SK-N-SH treated with all-trans-retinoic acid at 6 μM for 48 hours (cell line): Measurements from ENCODE around the gene PGLYRP2.

Source experiments
- ATAC-seq: fragments of 200-7000 bp; cut with Tn5 transposase; 3 replicates; pipeline ENCODE4 v1.9.1; 2020; ENCODE audit warnings: mild to moderate bottlenecking, moderate library complexity
- ARNTL ChIP-seq: fragments of 450-650 bp; formaldehyde crosslinking; IDR thresholded peaks from 2 replicates; pipeline ENCODE4 v1.5.0; 2020; ENCODE audit warnings: low read depth, mild to moderate bottlenecking, moderate library complexity, borderline replicate concordance
- BACH2 ChIP-seq: fragments of 250-450 bp; sonication (Bioruptor Pico); IDR thresholded peaks from 2 replicates; pipeline ENCODE4 v1.9.0; 2021; ENCODE audit warnings: mild to moderate bottlenecking, borderline replicate concordance
- ESRRG ChIP-seq: fragments of 250-450 bp; sonication (Bioruptor Pico); IDR thresholded peaks from 2 replicates; pipeline ENCODE4 v1.6.1; 2021; ENCODE audit warnings: mild to moderate bottlenecking
- GLIS3 ChIP-seq: fragments of 250-450 bp; sonication (Bioruptor Pico); IDR thresholded peaks from 2 replicates; pipeline ENCODE4 v1.5.0; 2020; ENCODE audit warnings: mild to moderate bottlenecking, moderate library complexity
- OSR1 ChIP-seq: fragments of 250-450 bp; sonication (Bioruptor Pico); IDR thresholded peaks from 2 replicates; pipeline ENCODE4 v1.8.0; 2022; ENCODE audit warnings: moderate library complexity, mild to moderate bottlenecking, inconsistent platforms
- PPARA ChIP-seq: fragments of 250-450 bp; sonication (Bioruptor Pico); IDR thresholded peaks from 2 replicates; pipeline ENCODE4 v1.5.0; 2020; ENCODE audit warnings: mild to moderate bottlenecking, borderline replicate concordance
- RARB ChIP-seq: fragments of 250-450 bp; sonication (Bioruptor Pico); IDR thresholded peaks from 2 replicates; pipeline ENCODE4 v1.8.0; 2021; ENCODE audit warnings: mild to moderate bottlenecking, moderate library complexity
- TCF4 ChIP-seq: fragments of 250-450 bp; sonication (Bioruptor Pico); IDR thresholded peaks from 2 replicates; pipeline ENCODE4 v1.8.0; 2021; ENCODE audit warnings: mild to moderate bottlenecking, moderate library complexity, borderline replicate concordance
- TOX ChIP-seq: fragments of 250-450 bp; sonication (Bioruptor Pico); IDR thresholded peaks from 2 replicates; pipeline ENCODE4 v1.8.0; 2021; ENCODE audit warnings: mild to moderate bottlenecking, moderate library complexity, borderline replicate concordance
- ZC3H10 ChIP-seq: fragments of 250-450 bp; sonication (Bioruptor Pico); IDR thresholded peaks from 2 replicates; pipeline ENCODE4 v1.5.1; 2021; ENCODE audit warnings: mild to moderate bottlenecking, moderate library complexity
- ZFP3 ChIP-seq: fragments of 250-450 bp; sonication (Bioruptor Pico); IDR thresholded peaks from 2 replicates; pipeline ENCODE4 v1.5.0; 2020; ENCODE audit warnings: mild to moderate bottlenecking, moderate library complexity
- ZFP30 ChIP-seq: fragments of 450-650 bp; formaldehyde crosslinking; IDR thresholded peaks from 2 replicates; pipeline ENCODE4 v1.5.0; 2022; ENCODE audit warnings: mild to moderate bottlenecking, moderate library complexity
- ZNF565 ChIP-seq: fragments of 450-650 bp; formaldehyde crosslinking; conservative IDR thresholded peaks from 2 replicates; pipeline ENCODE4 v1.5.0; 2020; ENCODE audit warnings: low read depth, mild to moderate bottlenecking, moderate library complexity
- TF ChIP-seq, protein P1 (sequence below): fragments of 250-450 bp; sonication (Bioruptor Pico); IDR thresholded peaks from 2 replicates; pipeline ENCODE4 v1.5.1; 2021; ENCODE audit warnings: mild to moderate bottlenecking, moderate library complexity
- TF ChIP-seq, protein P2 (sequence below): fragments of 250-450 bp; sonication (Bioruptor Pico); IDR thresholded peaks from 2 replicates; pipeline ENCODE4 v1.5.0; 2020; ENCODE audit warnings: mild to moderate bottlenecking, moderate library complexity
- TF ChIP-seq, protein P3 (sequence below): fragments of 250-450 bp; sonication (Bioruptor Pico); IDR thresholded peaks from 2 replicates; pipeline ENCODE4 v1.5.1; 2020; ENCODE audit warnings: low read depth, mild to moderate bottlenecking, moderate library complexity
- TF ChIP-seq, protein P4 (sequence below): fragments of 250-450 bp; sonication (Bioruptor Pico); IDR thresholded peaks from 2 replicates; pipeline ENCODE4 v1.8.0; 2021; ENCODE audit warnings: low read depth, mild to moderate bottlenecking, moderate library complexity, borderline replicate concordance

The PGLYRP2 gene

DNA sequence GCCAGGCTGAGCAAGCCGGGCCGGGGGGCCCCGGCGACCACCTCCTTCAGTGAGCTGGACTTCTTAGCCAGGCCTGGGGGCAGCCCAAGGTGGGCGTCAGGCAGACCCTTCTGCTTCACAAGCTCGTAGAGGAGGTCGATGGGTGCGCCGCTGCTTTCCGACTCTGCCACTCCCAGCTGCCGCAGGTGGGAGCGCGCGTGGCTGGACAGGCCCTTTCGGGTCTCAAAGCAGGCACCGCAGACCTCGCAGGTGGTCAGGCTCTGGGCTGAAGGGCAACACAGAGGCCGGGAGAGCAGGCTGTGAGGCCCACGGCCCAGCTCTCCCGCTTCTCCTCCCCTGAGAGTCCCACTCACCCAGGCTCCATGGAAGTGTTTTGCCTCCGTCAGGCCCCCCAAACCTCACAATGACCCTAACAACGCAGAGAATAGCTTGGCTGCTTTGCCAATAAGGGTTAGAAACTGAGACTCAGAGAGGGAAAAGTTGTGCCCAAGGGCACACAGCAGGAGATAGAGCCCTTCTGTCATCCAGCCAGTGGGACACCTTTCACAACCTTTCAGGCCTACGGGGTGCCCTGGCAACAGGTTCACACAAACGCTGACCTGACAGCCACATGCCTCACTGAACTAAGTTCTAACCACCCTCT is 49.4 kb downstream of the PGLYRP2 start:
- TF ChIP-seq PPARA (CRISPR knock-in tag), result no peak
- no peak for TF ChIP-seq ZFP30
- TF ChIP-seq, protein P1, sequence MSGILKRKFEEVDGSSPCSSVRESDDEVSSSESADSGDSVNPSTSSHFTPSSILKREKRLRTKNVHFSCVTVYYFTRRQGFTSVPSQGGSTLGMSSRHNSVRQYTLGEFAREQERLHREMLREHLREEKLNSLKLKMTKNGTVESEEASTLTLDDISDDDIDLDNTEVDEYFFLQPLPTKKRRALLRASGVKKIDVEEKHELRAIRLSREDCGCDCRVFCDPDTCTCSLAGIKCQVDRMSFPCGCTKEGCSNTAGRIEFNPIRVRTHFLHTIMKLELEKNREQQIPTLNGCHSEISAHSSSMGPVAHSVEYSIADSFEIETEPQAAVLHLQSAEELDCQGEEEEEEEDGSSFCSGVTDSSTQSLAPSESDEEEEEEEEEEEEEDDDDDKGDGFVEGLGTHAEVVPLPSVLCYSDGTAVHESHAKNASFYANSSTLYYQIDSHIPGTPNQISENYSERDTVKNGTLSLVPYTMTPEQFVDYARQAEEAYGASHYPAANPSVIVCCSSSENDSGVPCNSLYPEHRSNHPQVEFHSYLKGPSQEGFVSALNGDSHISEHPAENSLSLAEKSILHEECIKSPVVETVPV, result no peak
- TF ChIP-seq TCF4 (CRISPR knock-in tag), result no peak
- TF ChIP-seq RARB (CRISPR knock-in tag), result no peak
- TF ChIP-seq, protein P2, sequence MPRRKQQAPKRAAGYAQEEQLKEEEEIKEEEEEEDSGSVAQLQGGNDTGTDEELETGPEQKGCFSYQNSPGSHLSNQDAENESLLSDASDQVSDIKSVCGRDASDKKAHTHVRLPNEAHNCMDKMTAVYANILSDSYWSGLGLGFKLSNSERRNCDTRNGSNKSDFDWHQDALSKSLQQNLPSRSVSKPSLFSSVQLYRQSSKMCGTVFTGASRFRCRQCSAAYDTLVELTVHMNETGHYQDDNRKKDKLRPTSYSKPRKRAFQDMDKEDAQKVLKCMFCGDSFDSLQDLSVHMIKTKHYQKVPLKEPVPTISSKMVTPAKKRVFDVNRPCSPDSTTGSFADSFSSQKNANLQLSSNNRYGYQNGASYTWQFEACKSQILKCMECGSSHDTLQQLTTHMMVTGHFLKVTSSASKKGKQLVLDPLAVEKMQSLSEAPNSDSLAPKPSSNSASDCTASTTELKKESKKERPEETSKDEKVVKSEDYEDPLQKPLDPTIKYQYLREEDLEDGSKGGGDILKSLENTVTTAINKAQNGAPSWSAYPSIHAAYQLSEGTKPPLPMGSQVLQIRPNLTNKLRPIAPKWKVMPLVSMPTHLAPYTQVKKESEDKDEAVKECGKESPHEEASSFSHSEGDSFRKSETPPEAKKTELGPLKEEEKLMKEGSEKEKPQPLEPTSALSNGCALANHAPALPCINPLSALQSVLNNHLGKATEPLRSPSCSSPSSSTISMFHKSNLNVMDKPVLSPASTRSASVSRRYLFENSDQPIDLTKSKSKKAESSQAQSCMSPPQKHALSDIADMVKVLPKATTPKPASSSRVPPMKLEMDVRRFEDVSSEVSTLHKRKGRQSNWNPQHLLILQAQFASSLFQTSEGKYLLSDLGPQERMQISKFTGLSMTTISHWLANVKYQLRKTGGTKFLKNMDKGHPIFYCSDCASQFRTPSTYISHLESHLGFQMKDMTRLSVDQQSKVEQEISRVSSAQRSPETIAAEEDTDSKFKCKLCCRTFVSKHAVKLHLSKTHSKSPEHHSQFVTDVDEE, result no peak
- TF ChIP-seq GLIS3 (CRISPR knock-in tag), result no peak
- TF ChIP-seq OSR1 (CRISPR knock-in tag), result no peak
- TF ChIP-seq, protein P3, sequence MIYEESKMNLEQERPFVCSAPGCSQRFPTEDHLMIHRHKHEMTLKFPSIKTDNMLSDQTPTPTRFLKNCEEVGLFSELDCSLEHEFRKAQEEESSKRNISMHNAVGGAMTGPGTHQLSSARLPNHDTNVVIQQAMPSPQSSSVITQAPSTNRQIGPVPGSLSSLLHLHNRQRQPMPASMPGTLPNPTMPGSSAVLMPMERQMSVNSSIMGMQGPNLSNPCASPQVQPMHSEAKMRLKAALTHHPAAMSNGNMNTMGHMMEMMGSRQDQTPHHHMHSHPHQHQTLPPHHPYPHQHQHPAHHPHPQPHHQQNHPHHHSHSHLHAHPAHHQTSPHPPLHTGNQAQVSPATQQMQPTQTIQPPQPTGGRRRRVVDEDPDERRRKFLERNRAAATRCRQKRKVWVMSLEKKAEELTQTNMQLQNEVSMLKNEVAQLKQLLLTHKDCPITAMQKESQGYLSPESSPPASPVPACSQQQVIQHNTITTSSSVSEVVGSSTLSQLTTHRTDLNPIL, result no peak
- TF ChIP-seq TOX (CRISPR knock-in tag), result no peak
- TF ChIP-seq ZC3H10 (CRISPR knock-in tag), result no peak
- TF ChIP-seq ESRRG (CRISPR knock-in tag), result no peak
- TF ChIP-seq, protein P4, sequence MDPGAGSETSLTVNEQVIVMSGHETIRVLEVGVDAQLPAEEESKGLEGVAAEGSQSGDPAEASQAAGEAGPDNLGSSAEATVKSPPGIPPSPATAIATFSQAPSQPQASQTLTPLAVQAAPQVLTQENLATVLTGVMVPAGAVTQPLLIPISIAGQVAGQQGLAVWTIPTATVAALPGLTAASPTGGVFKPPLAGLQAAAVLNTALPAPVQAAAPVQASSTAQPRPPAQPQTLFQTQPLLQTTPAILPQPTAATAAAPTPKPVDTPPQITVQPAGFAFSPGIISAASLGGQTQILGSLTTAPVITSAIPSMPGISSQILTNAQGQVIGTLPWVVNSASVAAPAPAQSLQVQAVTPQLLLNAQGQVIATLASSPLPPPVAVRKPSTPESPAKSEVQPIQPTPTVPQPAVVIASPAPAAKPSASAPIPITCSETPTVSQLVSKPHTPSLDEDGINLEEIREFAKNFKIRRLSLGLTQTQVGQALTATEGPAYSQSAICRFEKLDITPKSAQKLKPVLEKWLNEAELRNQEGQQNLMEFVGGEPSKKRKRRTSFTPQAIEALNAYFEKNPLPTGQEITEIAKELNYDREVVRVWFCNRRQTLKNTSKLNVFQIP (CRISPR knock-in tag), result no peak
- no peak for TF ChIP-seq ZNF565 (CRISPR knock-in tag)
- no peak for ATAC-seq

DNA sequence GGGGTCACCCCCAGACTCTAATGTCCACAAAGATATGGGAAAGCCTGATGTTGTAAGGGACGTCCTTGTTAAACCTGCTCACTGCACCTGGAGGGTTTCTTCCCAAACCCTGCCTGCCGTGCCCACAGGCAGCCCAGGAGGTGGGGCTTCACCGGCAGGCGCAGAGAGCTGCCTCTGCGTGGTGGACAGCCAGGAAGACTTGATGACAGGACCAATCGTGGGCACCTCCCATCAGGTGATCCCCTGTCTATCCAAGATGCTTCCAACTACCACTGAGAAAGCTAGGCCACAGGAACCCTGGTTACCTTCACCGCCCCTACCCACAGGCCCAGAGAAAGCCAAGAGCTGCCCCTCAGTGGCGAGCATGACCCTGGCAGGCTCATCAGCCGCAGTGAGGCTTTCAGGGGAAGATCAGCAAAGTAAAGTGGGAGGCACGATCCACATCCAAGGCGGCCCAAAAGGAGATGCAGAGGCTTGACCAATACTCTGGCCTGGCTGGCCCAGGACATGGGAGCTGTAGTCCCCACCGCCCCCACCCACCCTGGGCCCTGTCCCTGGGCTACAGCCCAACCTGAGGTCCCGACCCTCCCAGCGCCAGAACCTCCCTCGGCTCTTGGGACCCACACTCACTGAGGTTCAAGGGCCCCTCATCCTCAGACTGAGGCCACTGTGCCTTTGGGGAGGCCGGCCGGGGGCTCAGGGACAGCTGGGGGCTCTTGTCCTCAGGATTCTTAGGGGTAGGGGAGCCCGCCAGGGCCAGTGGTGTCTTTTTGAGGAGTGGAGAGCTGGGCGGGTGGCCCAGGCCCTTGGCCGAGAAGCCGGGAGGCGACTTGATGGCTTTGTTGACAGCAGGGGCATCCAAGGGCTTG is 50.1 kb downstream of the PGLYRP2 start:
- TF ChIP-seq, protein P1, result no peak
- TF ChIP-seq BACH2 (CRISPR knock-in tag) (no peak), ARNTL (CRISPR knock-in tag) (no peak), ZC3H10 (CRISPR knock-in tag) (no peak), GLIS3 (CRISPR knock-in tag) (no peak), ZFP30 (no peak), ZFP3 (CRISPR knock-in tag) (no peak)
- TF ChIP-seq, protein P4 (CRISPR knock-in tag), result no peak
- TF ChIP-seq, protein P3, result no peak

More for the DNA sequence above, 50.1 kb downstream of the PGLYRP2 start:
- ATAC-seq, result no peak
